HepG2 (cell line): Measurements from ENCODE around the gene LENG1. TPM values are rescaled to one million over a fixed set of nuclear protein-coding genes. Genes with fewer than 3 reads are reported as not detected.

Experiments
- ASH2L ChIP-seq: fragments of 300-600, 200-600 bp; sonication (generic); IDR thresholded peaks from 2 replicates; pipeline ENCODE4 v1.7.0; 2017; ENCODE audit warnings: low read depth, mild to moderate bottlenecking, moderate library complexity, mixed read lengths, low read length; ENCODE audit not compliant: insufficient read length
- CCAR2 ChIP-seq: fragments of 200-400 bp; formaldehyde crosslinking; optimal IDR thresholded peaks from 2 replicates; pipeline ENCODE3; 2018; ENCODE audit warnings: low read depth, mild to moderate bottlenecking, low read length, moderate library complexity
- HMGA1 ChIP-seq: sonication (generic); formaldehyde crosslinking; conservative IDR thresholded peaks from 2 replicates; pipeline ENCODE4 v1.4.0; 2020; ENCODE audit warnings: missing genetic modification reagents
- HNRNPL ChIP-seq: fragments of 200-400 bp; formaldehyde crosslinking; IDR thresholded peaks from 2 replicates; pipeline ENCODE4 v1.6.1; 2017; ENCODE audit warnings: mild to moderate bottlenecking, low read depth, low read length
- IKZF4 ChIP-seq: sonication (generic); formaldehyde crosslinking; IDR thresholded peaks from 2 replicates; pipeline ENCODE4 v1.5.1; 2020; ENCODE audit warnings: borderline replicate concordance, mild to moderate bottlenecking, low read depth, missing genetic modification reagents; ENCODE audit errors: not compliant biosample characterization
- MAZ ChIP-seq, 2 experiments: sonication (generic) in 1 of 2; formaldehyde crosslinking in 1 of 2; IDR thresholded peaks; 2 replicates each; pipeline versions ENCODE4 v1.5.0 to v1.6.1; 2012 to 2020; ENCODE audit warnings: low read depth in 2 of 2, mild to moderate bottlenecking in 2 of 2, borderline replicate concordance in 1 of 2, improper control_type of control experiment in 1 of 2, low read length in 1 of 2, missing genetic modification reagents in 1 of 2, moderate library complexity in 1 of 2
- NCOR1 ChIP-seq: fragments of 200-600 bp; sonication (generic); IDR thresholded peaks from 2 replicates; pipeline ENCODE4 v1.7.0; 2017; ENCODE audit warnings: antibody characterized with exemption, low read length, borderline replicate concordance
- NONO ChIP-seq, 2 experiments: fragments of 450-650 bp in 1 of 2; sonication (generic) in 1 of 2; formaldehyde crosslinking in 1 of 2; IDR thresholded peaks in 1 of 2; conservative IDR thresholded peaks in 1 of 2; 2 replicates each; pipeline versions ENCODE4 v1.6.1 to v1.8.0; 2017 to 2022; ENCODE audit warnings: mild to moderate bottlenecking in 1 of 2, missing genetic modification reagents in 1 of 2, moderate library complexity in 1 of 2
- PTBP1 ChIP-seq: fragments of 200-400 bp; formaldehyde crosslinking; IDR thresholded peaks from 2 replicates; pipeline ENCODE4 v1.6.1; 2018; ENCODE audit warnings: low read length, low read depth; ENCODE audit not compliant: poor library complexity, severe bottlenecking
- SRSF9 ChIP-seq: fragments of 200-400 bp; formaldehyde crosslinking; IDR thresholded peaks from 2 replicates; pipeline ENCODE4 v1.6.1; 2018; ENCODE audit warnings: borderline replicate concordance, mild to moderate bottlenecking, low read depth, low read length; ENCODE audit not compliant: insufficient read depth, poor library complexity, severe bottlenecking
- SYNCRIP ChIP-seq: fragments of 200-400 bp; formaldehyde crosslinking; IDR thresholded peaks from 2 replicates; pipeline ENCODE4 v1.6.1; 2018; ENCODE audit warnings: mild to moderate bottlenecking, low read depth, low read length; ENCODE audit not compliant: insufficient read depth
- ZBTB3 ChIP-seq: sonication (generic); formaldehyde crosslinking; IDR thresholded peaks from 2 replicates; pipeline ENCODE4 v1.4.0; 2020; ENCODE audit warnings: low read depth, mild to moderate bottlenecking, moderate library complexity, missing genetic modification reagents, borderline replicate concordance
- ZNF205 ChIP-seq: IDR thresholded peaks from 2 replicates; pipeline ENCODE4 v1.6.1; 2018; ENCODE audit warnings: missing biosample characterization, missing genetic modification reagents
- ZSCAN9 ChIP-seq: IDR thresholded peaks from 2 replicates; pipeline ENCODE4 v1.6.1; 2016; ENCODE audit warnings: borderline replicate concordance
- polyA plus RNA-seq, 8 experiments: library from polyadenylated mRNA; depleted of rRNA in 3 of 8; stranded (reverse) in 7 of 8; unstranded in 1 of 8; fragments of >200 nt; fragmentation: Illumina TruSeq in 4 of 8; extraction: Trizol in 4 of 8; gene quantifications; 2 replicates each; pipeline versions ENCODE4 v1.2.1 to v1.2.3, GENCODE V29; 2011 to 2016; ENCODE audit warnings: low read depth in 4 of 8, missing spikeins in 1 of 8, mixed read lengths in 1 of 8; ENCODE audit not compliant: insufficient read depth in 1 of 8
- total RNA-seq, 5 experiments: library from RNA; depleted of rRNA; stranded (reverse); fragments of >200 nt; fragmentation: Illumina TruSeq; extraction: Trizol; gene quantifications; 2 replicates each; pipeline ENCODE4 v1.2.3, GENCODE V29; 2016; ENCODE audit warnings: low read depth in 1 of 5
- TF ChIP-seq, protein P1 (sequence below): sonication (generic); formaldehyde crosslinking; IDR thresholded peaks from 2 replicates; pipeline ENCODE4 v1.5.0; 2020; ENCODE audit warnings: mild to moderate bottlenecking, missing genetic modification reagents, borderline replicate concordance
- TF ChIP-seq, protein P2 (sequence below): sonication (generic); formaldehyde crosslinking; IDR thresholded peaks from 2 replicates; pipeline ENCODE4 v1.4.0; 2020; ENCODE audit warnings: mild to moderate bottlenecking, missing genetic modification reagents

Gene LENG1
- total and polyA plus RNA-seq, 2 of the 13 experiments (the other 11 are each of a cell fraction or from before 2014, with no cell fraction given), result 1.8 to 3.8 TPM

DNA sequence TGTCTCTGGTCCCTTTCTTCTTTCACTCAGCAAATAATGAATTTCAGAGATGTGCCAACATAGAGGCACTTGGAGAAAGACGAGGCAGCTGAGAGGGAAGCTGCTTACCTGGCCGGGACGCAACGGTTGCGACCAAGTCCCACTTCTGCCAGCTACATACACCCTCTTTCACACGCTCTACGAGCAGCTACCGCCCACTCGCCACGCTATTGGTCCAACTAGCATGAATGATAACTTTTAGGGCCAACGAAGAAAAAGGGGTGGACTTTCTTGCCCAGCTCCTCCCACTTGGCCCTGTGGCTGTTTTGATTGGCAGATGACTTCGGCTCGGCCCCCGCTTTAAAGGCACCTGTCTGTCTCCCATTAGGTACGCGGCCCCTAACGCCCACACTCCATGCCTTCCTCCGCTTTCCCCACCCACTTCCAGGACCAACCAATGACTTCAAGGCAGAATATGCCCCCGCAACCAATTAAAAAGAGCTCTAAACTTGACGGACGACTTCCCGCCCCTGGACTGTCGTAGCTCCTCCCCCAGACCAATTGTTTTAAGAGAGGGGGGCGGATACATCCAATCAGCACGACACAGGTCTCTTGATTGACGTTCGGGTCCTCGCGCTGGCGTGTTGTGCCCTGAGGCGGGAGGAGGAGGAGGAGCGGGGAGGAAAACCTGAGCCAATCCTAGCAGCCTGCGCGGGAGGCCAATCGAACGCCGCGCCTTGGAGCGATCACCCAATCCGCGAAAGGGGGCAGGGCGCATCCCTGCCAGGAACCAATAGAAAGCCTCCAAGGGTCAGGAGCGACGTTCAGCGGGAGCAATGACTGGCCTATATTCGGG, 22.4 kb downstream of the LENG1 start (continued):
- TF ChIP-seq, protein P1, sequence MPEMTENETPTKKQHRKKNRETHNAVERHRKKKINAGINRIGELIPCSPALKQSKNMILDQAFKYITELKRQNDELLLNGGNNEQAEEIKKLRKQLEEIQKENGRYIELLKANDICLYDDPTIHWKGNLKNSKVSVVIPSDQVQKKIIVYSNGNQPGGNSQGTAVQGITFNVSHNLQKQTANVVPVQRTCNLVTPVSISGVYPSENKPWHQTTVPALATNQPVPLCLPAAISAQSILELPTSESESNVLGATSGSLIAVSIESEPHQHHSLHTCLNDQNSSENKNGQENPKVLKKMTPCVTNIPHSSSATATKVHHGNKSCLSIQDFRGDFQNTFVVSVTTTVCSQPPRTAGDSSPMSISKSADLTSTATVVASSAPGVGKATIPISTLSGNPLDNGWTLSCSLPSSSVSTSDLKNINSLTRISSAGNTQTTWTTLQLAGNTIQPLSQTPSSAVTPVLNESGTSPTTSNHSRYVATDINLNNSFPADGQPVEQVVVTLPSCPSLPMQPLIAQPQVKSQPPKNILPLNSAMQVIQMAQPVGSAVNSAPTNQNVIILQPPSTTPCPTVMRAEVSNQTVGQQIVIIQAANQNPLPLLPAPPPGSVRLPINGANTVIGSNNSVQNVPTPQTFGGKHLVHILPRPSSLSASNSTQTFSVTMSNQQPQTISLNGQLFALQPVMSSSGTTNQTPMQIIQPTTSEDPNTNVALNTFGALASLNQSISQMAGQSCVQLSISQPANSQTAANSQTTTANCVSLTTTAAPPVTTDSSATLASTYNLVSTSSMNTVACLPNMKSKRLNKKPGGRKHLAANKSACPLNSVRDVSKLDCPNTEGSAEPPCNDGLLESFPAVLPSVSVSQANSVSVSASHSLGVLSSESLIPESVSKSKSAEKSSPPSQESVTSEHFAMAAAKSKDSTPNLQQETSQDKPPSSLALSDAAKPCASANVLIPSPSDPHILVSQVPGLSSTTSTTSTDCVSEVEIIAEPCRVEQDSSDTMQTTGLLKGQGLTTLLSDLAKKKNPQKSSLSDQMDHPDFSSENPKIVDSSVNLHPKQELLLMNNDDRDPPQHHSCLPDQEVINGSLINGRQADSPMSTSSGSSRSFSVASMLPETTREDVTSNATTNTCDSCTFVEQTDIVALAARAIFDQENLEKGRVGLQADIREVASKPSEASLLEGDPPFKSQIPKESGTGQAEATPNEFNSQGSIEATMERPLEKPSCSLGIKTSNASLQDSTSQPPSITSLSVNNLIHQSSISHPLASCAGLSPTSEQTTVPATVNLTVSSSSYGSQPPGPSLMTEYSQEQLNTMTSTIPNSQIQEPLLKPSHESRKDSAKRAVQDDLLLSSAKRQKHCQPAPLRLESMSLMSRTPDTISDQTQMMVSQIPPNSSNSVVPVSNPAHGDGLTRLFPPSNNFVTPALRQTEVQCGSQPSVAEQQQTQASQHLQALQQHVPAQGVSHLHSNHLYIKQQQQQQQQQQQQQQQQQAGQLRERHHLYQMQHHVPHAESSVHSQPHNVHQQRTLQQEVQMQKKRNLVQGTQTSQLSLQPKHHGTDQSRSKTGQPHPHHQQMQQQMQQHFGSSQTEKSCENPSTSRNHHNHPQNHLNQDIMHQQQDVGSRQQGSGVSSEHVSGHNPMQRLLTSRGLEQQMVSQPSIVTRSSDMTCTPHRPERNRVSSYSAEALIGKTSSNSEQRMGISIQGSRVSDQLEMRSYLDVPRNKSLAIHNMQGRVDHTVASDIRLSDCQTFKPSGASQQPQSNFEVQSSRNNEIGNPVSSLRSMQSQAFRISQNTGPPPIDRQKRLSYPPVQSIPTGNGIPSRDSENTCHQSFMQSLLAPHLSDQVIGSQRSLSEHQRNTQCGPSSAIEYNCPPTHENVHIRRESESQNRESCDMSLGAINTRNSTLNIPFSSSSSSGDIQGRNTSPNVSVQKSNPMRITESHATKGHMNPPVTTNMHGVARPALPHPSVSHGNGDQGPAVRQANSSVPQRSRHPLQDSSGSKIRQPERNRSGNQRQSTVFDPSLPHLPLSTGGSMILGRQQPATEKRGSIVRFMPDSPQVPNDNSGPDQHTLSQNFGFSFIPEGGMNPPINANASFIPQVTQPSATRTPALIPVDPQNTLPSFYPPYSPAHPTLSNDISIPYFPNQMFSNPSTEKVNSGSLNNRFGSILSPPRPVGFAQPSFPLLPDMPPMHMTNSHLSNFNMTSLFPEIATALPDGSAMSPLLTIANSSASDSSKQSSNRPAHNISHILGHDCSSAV (CRISPR knock-in tag), result no peak
- TF ChIP-seq, protein P2, sequence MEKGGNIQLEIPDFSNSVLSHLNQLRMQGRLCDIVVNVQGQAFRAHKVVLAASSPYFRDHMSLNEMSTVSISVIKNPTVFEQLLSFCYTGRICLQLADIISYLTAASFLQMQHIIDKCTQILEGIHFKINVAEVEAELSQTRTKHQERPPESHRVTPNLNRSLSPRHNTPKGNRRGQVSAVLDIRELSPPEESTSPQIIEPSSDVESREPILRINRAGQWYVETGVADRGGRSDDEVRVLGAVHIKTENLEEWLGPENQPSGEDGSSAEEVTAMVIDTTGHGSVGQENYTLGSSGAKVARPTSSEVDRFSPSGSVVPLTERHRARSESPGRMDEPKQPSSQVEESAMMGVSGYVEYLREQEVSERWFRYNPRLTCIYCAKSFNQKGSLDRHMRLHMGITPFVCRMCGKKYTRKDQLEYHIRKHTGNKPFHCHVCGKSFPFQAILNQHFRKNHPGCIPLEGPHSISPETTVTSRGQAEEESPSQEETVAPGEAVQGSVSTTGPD, result no peak
- no peak for TF ChIP-seq NONO (IDR thresholded peaks at IDR 0.05)
- TF ChIP-seq NONO (CRISPR knock-in tag; conservative IDR thresholded peaks at IDR 0.05), result no peak
- TF ChIP-seq ZBTB3 (CRISPR knock-in tag), result 0 out of 2 replicates have a peak, but pooled peaks have one; percentile 22
- TF ChIP-seq NCOR1, result peak; percentile 39; the same call in 1 of the 2 replicates
- no peak for TF ChIP-seq SRSF9
- peak; percentile 30 for TF ChIP-seq ASH2L
- no peak for TF ChIP-seq IKZF4 (CRISPR knock-in tag)
- peak; percentile 62; the same call in 1 of the 2 replicates for TF ChIP-seq MAZ (IDR thresholded peaks at IDR 0.05; ENCODE audit: borderline replicate concordance, low read depth, low read length)
- no peak; the same call in 1 of the 2 replicates for TF ChIP-seq MAZ (CRISPR knock-in tag; IDR thresholded peaks at IDR 0.05; ENCODE audit: low read depth)
- no peak for TF ChIP-seq SYNCRIP
- TF ChIP-seq HNRNPL, result 0 out of 2 replicates have a peak, but pooled peaks have one; percentile 24
- no peak for TF ChIP-seq HMGA1
- TF ChIP-seq CCAR2, result no peak
- 0 out of 2 replicates have a peak, but pooled peaks have one; percentile 12 for TF ChIP-seq ZSCAN9 (CRISPR knock-in tag)
- 0 out of 2 replicates have a peak, but pooled peaks have one; percentile 24 for TF ChIP-seq ZNF205 (CRISPR knock-in tag)
- TF ChIP-seq PTBP1, result no peak
